PC-9 (cell line): ENCODE results near the gene EP400. TPM values are rescaled to one million over a fixed set of nuclear protein-coding genes. Genes with fewer than 3 reads are reported as not detected.

Experiments
- BruUV-seq: library from RNA; stranded (reverse); fragments of 400-500 nt; replicated peaks from 2 replicates; lab custom pipeline; 2021; lab: Mats Ljungman, UMichigan
- CTCF ChIA-PET: fragments of 300-600 bp; sonication (Branson Sonifier 250); formaldehyde crosslinking; loops from one replicate; lab custom pipeline; 2022; ENCODE audit warnings: antibody characterized with exemption; lab: Charles Lee
- POLR2A ChIA-PET: fragments of 300-600 bp; sonication (Branson Sonifier 250); formaldehyde crosslinking; loops from one replicate; lab custom pipeline; 2022; ENCODE audit warnings: antibody characterized with exemption; ENCODE audit not compliant: unreplicated experiment; lab: Charles Lee
- DNase-seq, 2 experiments: peaks; one replicate each; pipeline versions ENCODE4 v3.0.0 to v3.0.0-alpha.2; 2015 to 2022; ENCODE audit warnings: mixed read lengths in 1 of 2
- H2AFZ ChIP-seq: fragments of 200-600 bp; sonication (generic); 2 replicates; pipeline ENCODE4 v1.8.1; 2017; ENCODE audit warnings: antibody characterized with exemption
- H3F3A ChIP-seq: fragments of 200-600 bp; sonication (generic); 2 replicates; pipeline ENCODE4 v1.8.1; 2017; ENCODE audit warnings: antibody characterized with exemption, mild to moderate bottlenecking, low read depth; ENCODE audit not compliant: insufficient read depth
- H3K27ac ChIP-seq: fragments of 200-600 bp; sonication (generic); 2 replicates; pipeline ENCODE4 v1.6.1; 2016; ENCODE audit warnings: mixed run types
- H3K27me3 ChIP-seq: fragments of 200-600 bp; sonication (generic); 2 replicates; pipeline ENCODE4 v1.6.1; 2016; ENCODE audit warnings: low read depth, mixed run types; ENCODE audit not compliant: insufficient read depth
- H3K36me3 ChIP-seq: fragments of 200-600 bp; sonication (generic); 2 replicates; pipeline ENCODE4 v1.6.1; 2016; ENCODE audit warnings: low read depth, mixed run types
- H3K4me1 ChIP-seq: fragments of 200-600 bp; sonication (generic); replicated peaks from 2 replicates; pipeline ENCODE4 v1.6.1; 2016; ENCODE audit warnings: mixed run types; ENCODE audit not compliant: insufficient read depth
- H3K4me2 ChIP-seq: fragments of 200-600 bp; sonication (generic); 2 replicates; pipeline ENCODE4 v1.6.1; 2017; ENCODE audit warnings: mixed run types
- H3K4me3 ChIP-seq: fragments of 200-600 bp; sonication (generic); 2 replicates; pipeline ENCODE4 v1.6.1; 2016; ENCODE audit warnings: mixed run types
- H3K79me2 ChIP-seq: fragments of 200-600 bp; sonication (generic); 2 replicates; pipeline ENCODE4 v1.6.1; 2017; ENCODE audit warnings: low read depth, mixed run types
- H3K9me2 ChIP-seq: fragments of 200-600 bp; sonication (generic); 2 replicates; pipeline ENCODE4 v1.8.1; 2017; ENCODE audit warnings: mild to moderate bottlenecking; ENCODE audit not compliant: insufficient read depth
- H3K9me3 ChIP-seq: fragments of 200-600 bp; sonication (generic); 2 replicates; pipeline ENCODE4 v1.8.1; 2016; ENCODE audit warnings: low read depth; ENCODE audit not compliant: insufficient read depth
- H4K20me1 ChIP-seq: fragments of 200-600 bp; sonication (generic); 2 replicates; pipeline ENCODE4 v1.8.1; 2017; ENCODE audit not compliant: insufficient read depth
- CTCF ChIP-seq: fragments of 200-600 bp; sonication (generic); conservative IDR thresholded peaks from 2 replicates; pipeline ENCODE4 v1.6.1; 2017; ENCODE audit warnings: mixed run types, antibody characterized with exemption, mild to moderate bottlenecking, moderate library complexity
- EZH2 ChIP-seq: fragments of 200-600 bp; sonication (generic); IDR thresholded peaks from 2 replicates; pipeline ENCODE4 v1.8.0; 2017; ENCODE audit warnings: antibody characterized with exemption, low read depth
- intact Hi-C: fragments of 100-400 bp; cut with micrococcal nuclease; formaldehyde crosslinking; loops from one replicate; pipeline ENCODE4 v1.10.0; 2022; ENCODE audit not compliant: unreplicated experiment
- total RNA-seq: library from RNA; stranded (reverse); gene quantifications from 2 replicates; pipeline ENCODE4 v1.2.3, GENCODE V29; 2021

Gene EP400
- total RNA-seq, 1 experiment from 2014 or later: 50.3 TPM

- DNase-seq: no peak
- H2AFZ ChIP-seq: no peak overlapping the region
- H3K27me3 ChIP-seq: no peaks in the 10 kb centered on the region
- H3K9me2 ChIP-seq: no peaks in the 10 kb centered on the region
- H3K4me1 ChIP-seq: no peaks in the 10 kb centered on the region
- H4K20me1 ChIP-seq: peaks cover 9% of the 10 kb centered on the region
- H3K36me3 ChIP-seq: peaks cover 10% of the 10 kb centered on the region
- no peak for TF ChIP-seq EZH2
- no peak for TF ChIP-seq CTCF
- no peak overlapping the region for H3K27ac ChIP-seq
- no peak overlapping the region for H3K4me3 ChIP-seq
- H3F3A ChIP-seq: no peaks in the 10 kb centered on the region
- POLR2A ChIA-PET: no interaction called here
- CTCF ChIA-PET: no interaction called here
- H3K79me2 ChIP-seq: no peaks in the 10 kb centered on the region
- H3K4me2 ChIP-seq: no peak overlapping the region
- no TSS peak for BruUV-seq
- intact Hi-C loops: no loop called here
- H3K9me3 ChIP-seq: no peaks in the 10 kb centered on the region
These were observed 33.9 kb upstream of the EP400 start for GRCh38 chr12:131915823-131916222.

GRCh38 chr12:131916306-131917138 lies 33.2 kb upstream of the EP400 start:
- Histone ChIP-seq H3K4me3 (no peak overlapping the region), H3K27me3 (no peaks in the 10 kb centered on the region), H4K20me1 (peaks cover 9% of the 10 kb centered on the region), H3K4me2 (no peak overlapping the region), H3K36me3 (peaks cover 15% of the 10 kb centered on the region), H3K9me2 (no peaks in the 10 kb centered on the region), H3K4me1 (no peaks in the 10 kb centered on the region), H3K27ac (no peak overlapping the region), H3F3A (no peaks in the 10 kb centered on the region), H3K79me2 (no peaks in the 10 kb centered on the region), H3K9me3 (no peaks in the 10 kb centered on the region), H2AFZ (no peak overlapping the region)
- no peak for DNase-seq
- no TSS peak for BruUV-seq
- POLR2A ChIA-PET: no interaction called here
- TF ChIP-seq EZH2: no peak
- no peak for TF ChIP-seq CTCF
- intact Hi-C loops: no loop called here
- CTCF ChIA-PET: no interaction called here

GRCh38 chr12:131917139-131917710 lies 32.5 kb upstream of the EP400 start:
- Histone ChIP-seq H3K9me2 (no peaks in the 10 kb centered on the region), H3K4me2 (no peak overlapping the region), H3K4me3 (no peak overlapping the region), H3K36me3 (peaks cover 11% of the 10 kb centered on the region), H4K20me1 (peaks cover 10% of the 10 kb centered on the region), H3F3A (no peaks in the 10 kb centered on the region), H3K79me2 (no peaks in the 10 kb centered on the region), H3K4me1 (no peaks in the 10 kb centered on the region), H3K27ac (no peak overlapping the region), H2AFZ (no peak overlapping the region), H3K9me3 (no peaks in the 10 kb centered on the region), H3K27me3 (no peaks in the 10 kb centered on the region)
- DNase-seq: no peak
- CTCF ChIA-PET: no interaction called here
- POLR2A ChIA-PET: no interaction called here
- intact Hi-C loops: no loop called here
- TF ChIP-seq EZH2 (no peak), CTCF (no peak)
- no TSS peak for BruUV-seq
